Suppressor macrophage (primary cell): ENCODE results near the gene PPP6R2.
"Not testable (repeated sequence)": the region's sequence is repeated elsewhere in the genome, so short reads cannot be mapped to it uniquely, and the experiment has no call there.

Experiments
- DNase-seq, 4 experiments: peaks; one replicate each; pipeline ENCODE4 v3.0.0-alpha.2; 2020 to 2022

The PPP6R2 gene

DNA sequence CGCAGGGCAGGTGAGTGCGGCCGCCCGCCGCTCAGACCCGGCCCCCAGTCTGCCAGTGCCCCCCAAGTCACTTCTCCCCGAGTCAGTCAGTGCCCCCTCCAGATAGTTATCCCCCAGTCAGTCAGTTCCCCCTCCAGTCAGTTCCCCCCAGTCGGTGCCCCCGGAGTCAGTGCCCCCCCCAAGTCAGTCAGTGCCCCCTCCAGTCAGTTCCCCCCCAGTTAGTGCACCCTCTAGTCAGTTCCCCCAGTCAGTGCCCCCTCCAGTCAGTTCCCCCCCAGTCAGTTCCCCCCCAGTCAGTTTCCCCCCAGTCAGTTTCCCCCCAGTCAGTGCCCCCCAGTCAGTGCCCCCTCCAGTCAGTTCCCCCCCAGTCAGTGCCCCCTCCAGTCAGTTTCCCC is 411 bp downstream of the PPP6R2 start:
- DNase-seq: no peak

DNA sequence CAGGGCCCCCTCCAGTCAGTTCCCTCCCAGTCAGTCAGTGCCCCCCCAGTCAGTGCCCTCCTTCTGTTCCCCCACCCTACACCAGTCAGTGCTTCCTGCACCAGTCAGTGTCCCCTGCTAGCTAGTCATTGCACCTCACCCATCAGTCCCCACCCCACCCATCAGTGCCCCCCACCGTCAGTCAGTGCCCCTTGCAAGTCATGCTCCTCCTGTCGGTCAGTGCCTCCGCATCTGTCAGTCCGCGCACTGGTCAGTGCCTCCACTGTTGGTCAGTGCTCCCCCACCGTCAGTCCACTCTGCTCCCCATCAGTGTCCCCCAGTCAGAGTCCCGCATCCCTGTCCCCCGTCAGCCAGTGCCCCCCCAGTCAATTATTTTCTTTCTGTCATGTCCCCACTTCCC is 3.3 kb downstream of the PPP6R2 start:
- no peak for DNase-seq

DNA sequence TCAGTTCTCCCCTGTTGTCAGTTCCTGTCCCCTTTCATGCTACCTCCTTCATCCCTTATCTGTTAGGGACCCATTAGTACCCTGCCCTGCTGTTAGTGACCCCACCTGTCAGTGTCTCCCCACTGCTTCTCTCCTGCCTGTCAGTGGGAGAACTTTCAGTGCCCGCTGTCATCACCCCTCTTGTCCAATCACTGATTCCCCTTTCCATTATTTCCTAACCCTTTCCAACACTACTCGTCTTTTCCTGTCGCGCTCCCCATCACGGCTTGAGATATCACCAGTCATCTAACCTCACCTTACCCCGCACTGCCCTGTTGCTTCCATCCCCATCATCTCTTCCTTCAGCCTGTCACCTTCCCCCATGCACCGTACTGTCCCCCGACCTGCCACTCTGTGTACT is 4.0 kb downstream of the PPP6R2 start:
- DNase-seq: no peak

DNA sequence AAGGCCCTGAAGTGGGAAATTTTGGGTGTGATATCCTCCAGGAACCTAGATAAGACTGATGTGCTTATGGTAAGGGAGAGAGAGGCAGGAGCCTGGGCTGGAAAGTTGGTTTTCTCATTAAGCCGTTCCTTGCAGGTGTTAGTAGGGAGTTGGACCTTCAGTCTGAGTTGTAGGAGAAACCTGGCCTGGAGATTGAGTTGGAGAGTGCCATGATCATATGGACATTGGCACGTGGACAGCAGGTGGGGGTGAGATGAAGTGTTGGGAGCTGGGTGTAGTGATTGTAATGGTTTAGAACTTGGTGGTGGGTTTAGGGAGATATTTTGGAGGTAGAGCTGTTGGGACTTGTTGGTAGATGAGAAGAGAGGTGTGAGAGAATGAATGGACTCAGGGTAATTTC is 4.9 kb downstream of the PPP6R2 start:
- DNase-seq: no peak

DNA sequence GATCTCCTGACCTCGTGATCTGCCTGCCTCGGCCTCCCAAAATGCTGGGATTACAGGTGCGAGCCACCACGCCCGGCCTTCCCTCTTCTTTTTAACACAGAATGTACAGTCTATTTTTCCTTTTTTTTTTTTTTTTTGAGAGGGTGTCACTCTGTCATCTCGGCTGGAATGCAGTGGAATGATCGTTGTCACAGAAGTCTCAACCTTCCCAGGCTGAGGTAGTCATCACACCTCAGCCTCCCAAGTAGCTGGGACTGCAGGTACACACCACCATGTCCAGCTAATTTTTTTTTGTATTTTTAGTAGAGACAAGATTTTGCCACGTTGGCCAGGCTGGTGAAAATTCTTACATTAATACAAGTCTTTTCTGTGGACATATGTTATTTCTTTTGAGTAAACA is 13.1 kb downstream of the PPP6R2 start:
- no peak for DNase-seq

DNA sequence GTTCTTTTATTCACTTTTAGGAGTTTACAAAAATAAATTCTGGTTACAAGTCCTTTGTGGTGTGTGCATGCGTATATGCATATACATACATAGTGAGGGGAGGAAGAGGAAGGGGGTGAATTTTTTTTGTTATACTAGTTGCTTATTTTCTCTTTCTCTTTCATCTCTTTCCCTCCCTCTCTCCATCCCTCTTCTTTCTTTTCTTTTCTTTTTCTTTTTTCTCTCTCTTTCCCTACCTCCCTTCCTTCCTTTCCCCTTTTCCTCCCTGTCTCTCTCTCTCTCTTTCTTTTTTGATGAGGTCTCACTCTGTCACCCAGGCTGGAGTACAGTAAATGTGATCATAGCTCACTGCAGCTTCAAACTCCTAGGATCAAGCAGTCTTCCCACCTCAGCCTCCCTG is 14.1 kb downstream of the PPP6R2 start:
- DNase-seq: no peak

DNA sequence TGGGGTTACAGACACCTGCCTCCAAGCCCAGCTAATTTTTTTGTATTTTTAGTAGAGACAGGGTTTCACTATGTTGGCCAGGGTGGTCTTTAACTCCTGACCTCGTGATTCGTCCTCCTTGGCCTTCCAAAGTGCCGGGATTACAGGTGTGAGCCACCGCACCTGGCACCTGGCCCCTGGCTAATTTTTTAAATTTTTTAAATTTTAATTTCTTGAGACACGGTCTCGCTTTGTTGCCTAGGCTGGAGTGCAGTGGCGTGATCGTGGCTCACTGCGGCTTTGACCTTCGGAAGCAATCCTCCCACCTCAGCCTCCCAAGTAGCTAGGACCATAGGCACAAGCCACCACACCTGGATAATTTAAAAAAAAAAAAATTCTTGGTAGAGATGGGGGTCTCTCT is 14.6 kb downstream of the PPP6R2 start:
- no peak for DNase-seq

DNA sequence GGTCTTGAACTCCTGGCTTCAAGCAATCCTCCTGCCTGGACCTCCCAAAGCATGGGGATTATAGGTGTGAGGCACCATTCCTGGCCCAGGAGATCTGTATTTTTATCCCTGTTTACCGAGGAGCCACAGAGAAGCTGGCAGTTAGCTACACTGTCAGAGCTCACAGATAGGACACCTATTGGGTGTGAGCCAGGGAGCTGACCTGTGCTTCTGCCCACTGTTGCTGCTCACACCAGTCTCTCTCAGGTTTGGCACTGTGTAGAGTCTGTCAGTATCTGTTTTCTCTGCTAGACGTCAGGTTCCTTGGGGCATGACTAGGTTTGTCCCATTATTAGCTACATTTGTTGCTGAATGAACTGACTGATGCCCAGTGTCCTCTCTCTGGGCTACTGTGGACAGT is 17.5 kb downstream of the PPP6R2 start:
- no peak for DNase-seq

DNA sequence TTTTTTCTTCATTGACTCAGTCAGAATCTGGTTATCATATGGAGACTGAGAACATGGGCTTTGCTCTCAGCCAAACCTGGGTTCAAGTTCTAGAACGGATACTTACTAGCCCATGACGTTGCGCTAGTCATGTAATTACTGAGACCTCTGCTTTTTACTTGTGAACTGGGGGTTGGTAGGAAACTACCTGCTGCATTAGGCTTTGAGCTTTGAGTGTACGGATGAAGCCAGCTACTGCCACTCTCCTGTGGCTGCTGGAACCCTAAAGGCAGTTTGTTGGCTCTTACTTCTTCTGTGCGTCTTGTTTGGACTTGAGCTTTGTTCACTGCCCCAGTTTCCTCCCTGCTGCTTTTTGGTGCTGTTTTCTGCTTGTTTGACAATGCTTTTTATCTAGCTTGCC is 18.1 kb downstream of the PPP6R2 start:
- DNase-seq: no peak

DNA sequence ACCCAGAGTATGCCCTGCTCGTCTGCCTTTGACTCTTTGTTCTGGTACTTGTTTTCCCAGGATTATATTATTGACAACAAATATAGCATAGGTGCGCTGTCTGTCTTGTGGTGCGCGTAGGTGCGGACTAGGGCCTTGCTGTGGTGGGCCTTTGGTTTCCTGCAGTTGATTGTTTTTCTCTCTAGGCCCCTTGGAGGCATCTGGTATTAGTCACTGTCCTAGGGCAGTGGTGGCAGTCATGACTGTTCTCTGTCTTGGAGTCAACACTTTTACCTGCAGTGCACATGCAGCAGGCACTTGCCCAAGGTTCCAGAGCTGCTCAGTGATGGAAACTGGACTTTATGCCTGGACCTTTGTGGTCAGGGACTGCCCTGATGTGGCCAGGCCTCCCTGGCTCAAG is 18.6 kb downstream of the PPP6R2 start:
- no peak for DNase-seq

DNA sequence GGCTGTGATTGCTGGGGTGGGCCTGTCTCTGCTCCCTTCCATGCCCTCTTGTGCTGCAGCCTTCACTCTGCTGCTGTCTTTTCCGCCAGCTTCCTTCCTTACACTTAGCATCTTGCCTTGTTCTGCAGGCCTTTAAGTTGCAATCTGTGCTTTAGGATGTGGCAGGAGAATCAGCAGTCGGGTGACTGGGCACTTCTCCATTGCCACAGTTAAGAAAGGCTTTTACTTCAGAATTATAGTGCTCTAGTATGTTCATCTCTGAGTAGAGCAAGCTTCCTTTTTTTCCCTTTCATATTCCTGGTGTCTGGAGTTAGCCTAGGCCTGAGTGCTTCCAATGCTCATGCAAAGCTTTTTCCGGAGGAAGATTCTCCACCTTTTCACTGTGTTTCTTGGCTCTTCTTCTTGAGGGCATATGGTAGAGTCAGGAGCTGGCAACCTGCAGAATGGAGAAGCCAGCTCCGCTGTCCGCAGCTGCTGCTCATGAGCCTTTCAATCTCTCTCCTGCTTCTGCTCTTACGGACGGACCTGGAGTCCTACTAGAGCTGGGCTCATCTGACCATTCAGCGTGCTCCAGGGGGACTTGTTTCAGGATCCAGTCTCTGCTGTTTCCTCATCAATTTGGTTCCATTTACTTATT is 20.2 kb downstream of the PPP6R2 start:
- DNase-seq: peak; percentile 40 to 65 (median 58)

DNA sequence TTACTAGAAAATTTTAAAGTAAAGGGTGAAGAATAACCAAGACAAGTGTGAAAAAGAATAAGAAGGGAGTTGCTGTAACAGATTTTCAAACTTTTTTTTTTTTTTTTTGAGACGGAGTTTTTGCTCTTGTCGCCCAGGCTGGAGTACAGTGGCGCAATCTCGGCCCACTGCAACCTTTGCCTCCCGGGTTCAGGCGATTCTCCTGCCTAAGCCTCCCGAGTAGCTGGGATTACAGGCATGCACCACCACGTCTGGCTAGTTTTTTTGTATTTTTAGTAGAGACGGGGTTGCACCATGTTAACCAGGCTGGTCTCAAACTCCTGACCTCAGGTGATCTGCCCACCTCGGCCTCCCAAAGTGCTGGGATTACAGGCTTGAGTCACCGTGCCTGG is 20.7 kb downstream of the PPP6R2 start:
- not testable (repeated sequence) for DNase-seq

DNA sequence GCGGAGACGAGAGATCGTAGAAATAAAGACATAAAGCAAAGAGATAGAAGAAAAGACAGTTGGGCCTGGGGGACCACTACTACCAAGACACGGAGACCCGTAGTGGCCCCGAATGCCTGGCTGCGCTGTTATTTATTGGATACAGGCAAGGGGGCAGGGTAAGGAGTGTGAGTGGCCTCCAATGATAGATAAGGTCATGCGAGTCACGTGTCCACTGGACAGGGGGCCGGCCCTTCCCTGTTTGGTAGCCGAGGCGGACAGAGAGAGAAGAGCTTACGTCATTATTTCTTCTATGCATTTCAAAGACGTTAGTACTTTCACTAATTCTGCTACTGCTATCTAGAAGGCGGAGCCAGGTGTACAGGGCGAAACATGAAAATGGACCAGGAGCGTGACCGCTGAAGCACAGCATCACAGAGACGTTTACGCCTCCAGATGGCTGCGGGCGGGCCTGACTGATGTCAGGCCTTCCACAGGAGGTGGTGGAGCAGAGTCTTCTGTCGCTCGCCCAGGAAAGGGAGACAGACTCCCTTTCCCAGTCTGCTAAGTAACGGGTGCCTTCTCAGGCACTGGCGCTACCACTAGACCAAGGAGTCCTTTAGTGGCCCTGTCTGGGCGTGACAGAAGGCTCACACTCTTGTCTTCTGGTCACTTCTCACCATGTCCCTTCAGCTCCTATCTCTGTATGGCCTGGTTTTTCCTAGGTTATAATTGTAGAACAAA is 24.8 kb downstream of the PPP6R2 start:
- DNase-seq: no peak

DNA sequence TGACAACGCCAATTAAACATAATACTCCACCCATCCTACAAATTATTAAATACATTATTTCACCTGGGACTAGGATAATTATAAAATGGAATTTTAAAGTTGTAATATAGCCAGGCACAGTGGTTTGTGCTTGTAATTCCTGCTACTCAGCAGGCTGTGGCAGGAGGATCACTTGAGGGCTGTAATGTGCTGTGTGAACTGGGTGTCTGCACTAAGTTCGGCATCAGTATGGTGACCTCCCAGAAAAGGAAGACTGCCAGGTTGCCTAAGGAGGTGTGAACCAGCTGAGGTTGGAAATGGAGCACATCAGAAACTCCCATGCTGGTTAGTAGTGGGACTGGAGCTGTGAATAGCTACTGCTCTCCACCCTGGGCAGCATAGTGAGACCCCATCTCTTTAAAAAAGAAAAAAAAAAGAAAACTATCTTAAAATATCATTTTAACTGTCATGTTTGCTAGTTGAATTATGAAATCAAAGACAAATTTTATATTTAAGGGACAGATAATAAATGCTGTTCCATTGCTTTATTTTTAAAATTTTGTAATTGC is 28.0 kb downstream of the PPP6R2 start:
- no peak for DNase-seq

DNA sequence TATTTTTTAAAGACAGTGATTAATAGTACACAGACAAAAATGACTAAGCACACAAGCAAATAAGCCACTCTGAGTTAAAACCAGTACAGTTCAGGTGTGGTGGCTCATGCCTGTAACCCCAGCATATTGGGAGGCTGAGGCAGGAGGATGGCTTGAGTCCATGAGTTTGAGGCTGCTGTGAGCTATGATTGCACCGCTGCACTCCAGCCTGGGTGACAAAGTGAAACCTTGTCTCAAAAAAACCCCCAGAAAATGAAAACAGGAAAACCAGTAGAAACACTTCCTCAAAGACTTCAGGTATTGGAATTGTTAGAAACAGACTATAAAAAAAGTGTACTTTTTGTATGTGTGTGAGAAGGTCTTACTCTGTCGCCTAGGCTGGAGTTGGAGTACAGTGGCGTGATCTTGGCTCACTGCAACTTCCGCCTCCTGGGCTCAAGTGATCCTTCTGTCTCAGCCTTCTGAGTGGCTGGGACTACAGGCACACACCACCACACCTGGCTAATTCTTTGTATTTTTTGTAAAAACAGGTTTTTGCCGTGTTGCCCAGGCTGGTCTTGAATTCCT is 33.0 kb downstream of the PPP6R2 start:
- DNase-seq: peak; percentile 17 to 51 (median 34)

DNA sequence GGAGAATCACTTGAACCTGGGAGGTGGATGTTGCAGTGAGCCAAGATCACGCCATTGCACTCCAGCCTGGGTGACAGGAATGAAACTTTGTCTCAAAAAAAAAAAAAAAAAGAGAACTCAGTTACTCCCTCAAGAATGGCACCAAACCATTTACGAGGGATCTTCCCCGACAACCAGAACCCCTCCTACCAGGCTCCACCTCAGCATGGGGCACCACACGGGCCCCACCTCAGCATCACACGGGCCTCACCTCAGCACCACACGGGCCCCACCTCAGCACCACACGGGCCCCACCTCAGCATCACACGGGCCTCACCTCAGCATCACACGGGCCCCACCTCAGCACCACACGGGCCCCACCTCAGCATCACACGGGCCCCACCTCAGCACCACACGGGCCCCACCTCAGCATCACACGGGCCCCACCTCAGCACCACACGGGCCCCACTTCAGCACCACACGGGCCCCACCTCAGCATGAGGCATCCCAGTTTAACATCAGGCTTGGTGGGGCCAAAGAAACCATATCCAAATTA is 38.0 kb downstream of the PPP6R2 start:
- DNase-seq: peak in 1 of 4 experiments; percentile 9

DNA sequence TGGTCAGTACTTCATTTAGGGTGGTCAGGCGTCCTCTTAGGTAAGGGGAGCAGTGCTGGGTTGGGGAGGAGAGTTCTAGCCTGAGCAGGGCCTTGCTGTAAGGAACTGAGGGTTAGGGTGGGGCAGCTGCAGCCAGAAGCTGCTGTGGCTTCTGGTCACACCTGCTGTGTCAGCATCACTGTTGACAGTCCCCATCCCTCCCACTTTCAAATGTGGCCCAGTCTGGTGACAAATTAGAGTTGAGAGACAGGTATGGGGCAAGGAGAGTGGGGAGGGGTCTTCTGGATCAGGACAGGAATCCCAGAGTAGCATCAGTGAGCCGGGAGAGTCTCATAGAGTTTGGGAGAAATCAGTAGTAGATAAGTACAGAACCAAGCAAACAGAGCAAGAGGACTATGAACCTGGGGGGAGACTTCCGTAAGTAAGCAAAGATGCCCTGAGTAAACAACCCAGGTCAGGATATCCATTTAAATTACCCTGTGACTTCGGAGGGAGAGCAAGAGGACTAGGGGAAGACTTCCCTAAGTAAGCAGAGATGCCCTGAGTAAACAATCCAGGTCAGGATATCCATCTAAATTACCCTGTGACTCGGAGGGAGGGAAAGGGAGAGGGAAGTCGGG is 53.7 kb downstream of the PPP6R2 start:
- peak in 1 of 4 experiments; percentile 16 for DNase-seq

DNA sequence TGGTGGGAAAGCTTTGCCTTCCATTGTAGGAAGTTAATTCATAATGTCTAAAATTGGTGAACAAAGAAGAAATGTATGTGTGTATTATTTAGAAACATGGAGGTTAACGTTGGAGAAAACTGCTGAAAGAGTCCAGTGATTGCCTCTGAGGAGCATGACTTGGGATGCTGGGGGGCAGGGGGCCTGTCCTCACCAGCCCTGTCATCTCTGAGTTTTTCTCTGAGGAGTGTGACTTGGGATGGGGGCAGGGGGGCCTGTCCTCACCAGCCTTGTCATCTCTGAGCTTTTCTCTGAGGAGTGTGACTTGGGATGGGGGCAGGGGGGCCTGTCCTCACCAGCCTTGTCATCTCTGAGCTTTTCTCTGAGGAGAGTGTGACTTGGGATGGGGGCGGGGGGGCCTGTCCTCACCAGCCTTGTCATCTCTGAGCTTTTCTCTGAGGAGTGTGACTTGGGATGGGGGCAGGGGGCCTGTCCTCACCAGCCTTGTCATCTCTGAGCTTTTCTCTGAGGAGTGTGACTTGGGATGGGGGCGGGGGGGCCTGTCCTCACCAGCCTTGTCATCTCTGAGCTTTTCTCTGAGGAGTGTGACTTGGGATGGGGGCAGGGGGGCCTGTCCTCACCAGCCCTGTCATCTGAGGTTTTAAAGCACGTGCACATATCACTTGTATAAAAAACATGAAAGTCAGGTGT is 54.4 kb downstream of the PPP6R2 start:
- peak in 3 of 4 experiments; percentile 25 to 75 (median 50) for DNase-seq

DNA sequence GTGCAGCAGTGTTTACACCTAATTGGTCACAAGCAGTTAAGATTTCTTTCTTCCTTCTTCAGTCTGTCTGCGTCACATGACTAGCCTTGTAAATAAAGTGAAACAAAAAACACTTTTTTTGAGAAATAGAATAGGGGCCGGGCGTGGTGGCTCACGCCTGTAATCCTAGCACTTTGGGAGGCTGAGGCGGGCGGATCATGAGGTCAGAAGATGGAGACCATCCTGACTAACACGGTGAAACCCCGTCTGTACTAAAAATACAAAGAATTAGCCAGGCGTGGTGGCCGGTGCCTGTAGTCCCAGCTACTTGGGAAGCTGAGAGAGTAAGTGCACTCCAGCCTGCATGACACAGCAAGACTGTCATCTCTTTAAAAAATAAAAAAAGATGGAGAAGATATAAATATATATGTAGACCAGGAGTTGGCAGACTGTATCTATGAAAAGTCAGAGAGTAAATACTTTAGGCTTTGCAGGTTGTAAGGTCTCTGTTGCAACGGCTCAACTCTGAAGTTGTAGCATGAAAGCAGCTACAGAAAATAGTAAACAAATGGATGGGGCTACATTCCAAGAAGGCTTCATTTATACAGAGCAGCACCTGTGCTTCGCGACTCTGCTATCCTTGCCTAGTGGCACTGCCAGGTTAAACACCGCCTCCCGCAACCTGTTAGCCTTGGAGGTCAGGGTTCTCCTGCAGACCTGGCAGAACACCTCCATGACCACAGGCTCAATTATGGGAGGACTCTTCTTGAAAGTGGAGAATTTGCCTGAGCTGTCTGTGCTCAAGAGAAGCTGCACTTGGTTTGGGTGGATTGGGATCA is 55.9 kb downstream of the PPP6R2 start:
- peak; percentile 48 to 73 (median 64) for DNase-seq

DNA sequence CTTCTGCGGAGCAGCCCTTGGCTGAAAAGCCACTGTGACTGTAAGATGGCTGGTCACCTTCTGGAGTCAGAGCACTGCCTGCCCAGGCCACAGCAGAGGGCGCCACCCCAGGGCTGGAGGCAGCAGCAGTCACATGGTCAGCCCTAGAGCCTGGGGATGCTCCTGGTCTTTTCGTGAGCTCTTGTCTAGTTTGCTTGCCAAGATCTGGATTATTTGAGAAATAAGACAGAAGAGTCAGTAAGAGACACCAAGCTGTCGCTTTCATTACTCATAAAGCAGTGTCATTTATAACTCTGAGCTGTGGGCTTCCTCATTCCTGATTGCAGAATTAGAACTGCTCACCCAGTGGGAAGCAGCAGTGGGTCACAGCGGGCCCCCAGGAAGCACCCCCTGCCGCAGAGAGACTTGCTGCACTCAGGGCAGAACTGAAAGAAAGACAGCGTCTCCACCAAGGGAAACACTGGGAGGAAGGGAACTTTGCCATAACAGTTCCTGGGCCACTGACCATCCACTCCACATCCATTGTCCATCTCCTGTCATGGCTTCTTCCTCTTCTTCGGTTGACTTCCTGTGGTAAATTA is 56.7 kb downstream of the PPP6R2 start:
- peak; percentile 87 to 94 (median 88) for DNase-seq

DNA sequence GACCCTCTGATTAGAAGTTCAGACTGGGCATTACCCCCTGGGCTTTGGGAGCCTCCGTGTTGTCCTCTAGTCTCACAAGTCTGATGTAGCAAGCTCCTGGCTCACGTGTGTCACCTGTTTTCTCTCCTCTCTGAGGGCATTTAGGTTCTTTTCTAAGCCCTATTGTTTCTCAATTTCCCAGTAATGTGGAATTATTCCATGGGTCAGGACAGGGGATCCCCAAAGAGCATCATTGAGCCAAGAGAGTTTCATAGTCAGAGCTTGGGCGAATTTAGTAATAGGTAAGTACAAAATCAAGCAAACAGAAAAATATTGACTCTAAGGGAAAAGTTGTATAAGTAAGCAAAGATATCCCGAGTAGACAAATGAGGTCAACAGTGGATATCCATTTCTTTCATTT is 57.3 kb downstream of the PPP6R2 start:
- DNase-seq: no peak
